ENCODE results near the gene SPEG.

Gene SPEG

GRCh38 chr2:219497495-219498279 is 63.0 kb downstream of the SPEG start:
- peak; percentile 74 for DNase-seq (ENCODE audit: low spot score)

- peak; percentile 96 for DNase-seq (ENCODE audit: low spot score)
Observed at GRCh38 chr2:219498280-219499057, 63.8 kb downstream of the SPEG start, which contains the start of gene GMPPA. GMPPA (plus strand) TSS chr2:219498891; CDS start chr2:219499976, 1,085 bp downstream.

- no peak for DNase-seq (ENCODE audit: low spot score)
Observed at GRCh38 chr2:219499058-219499307, 64.3 kb downstream of the SPEG start.

GRCh38 chr2:219499555-219499954 is 64.9 kb downstream of the SPEG start:
- no peak for DNase-seq (ENCODE audit: low spot score)

GRCh38 chr2:219500135-219500534 is 65.5 kb downstream of the SPEG start:
- DNase-seq (ENCODE audit: low spot score), result no peak

GRCh38 chr2:219501849-219502248 is 67.2 kb downstream of the SPEG start:
- no peak for DNase-seq (ENCODE audit: low spot score)

GRCh38 chr2:219502618-219503017 is 68.0 kb downstream of the SPEG start:
- no peak for DNase-seq (ENCODE audit: low spot score)

GRCh38 chr2:219505585-219505984 is 70.9 kb downstream of the SPEG start:
- no peak for DNase-seq (ENCODE audit: low spot score)

- DNase-seq (ENCODE audit: low spot score), result no peak
Observed at GRCh38 chr2:219506153-219506801, 71.6 kb downstream of the SPEG start.

GRCh38 chr2:219506802-219507526 is 72.3 kb downstream of the SPEG start:
- DNase-seq (ENCODE audit: low spot score), result no peak

GRCh38 chr2:219507581-219508443 is 73.2 kb downstream of the SPEG start:
- no peak for DNase-seq (ENCODE audit: low spot score)

- DNase-seq (ENCODE audit: low spot score), result no peak
Observed at GRCh38 chr2:219508444-219508734, 73.7 kb downstream of the SPEG start.

- no peak for DNase-seq (ENCODE audit: low spot score)
Observed at GRCh38 chr2:219508971-219509779, 74.5 kb downstream of the SPEG start.

- peak; percentile 76 for DNase-seq (ENCODE audit: low spot score)
Observed at GRCh38 chr2:219509780-219510511, 75.3 kb downstream of the SPEG start.

GRCh38 chr2:219510512-219511135 is 76.0 kb downstream of the SPEG start:
- no peak for DNase-seq (ENCODE audit: low spot score)

GRCh38 chr2:219511547-219512325 is 77.1 kb downstream of the SPEG start:
- no peak for DNase-seq (ENCODE audit: low spot score)

- no peak for DNase-seq (ENCODE audit: low spot score)
Observed at GRCh38 chr2:219512524-219513216, 78.0 kb downstream of the SPEG start.

- DNase-seq (ENCODE audit: low spot score), result no peak
Observed at GRCh38 chr2:219513787-219514186, 79.1 kb downstream of the SPEG start.
